T-helper 2 cell treated with Interferon-gamma antibody and Interleukin-4, amounts not matched to agents 5 μg/mL and 100 μg/mL, for 36 hours (primary cell): Measurements from ENCODE around the gene ZFR2.
"Not testable (repeated sequence)": the region's sequence is repeated elsewhere in the genome, so short reads cannot be mapped to it uniquely, and the experiment has no call there.

ENCODE experiments used
- DNase-seq: peaks from one replicate; pipeline ENCODE4 v3.0.0; 2021; ENCODE audit warnings: low spot score
- H3K27ac Mint-ChIP-seq: one replicate; pipeline ENCODE4 v1.8.0; 2021; ENCODE audit warnings: mild to moderate bottlenecking, mixed read lengths
- H3K27me3 Mint-ChIP-seq: one replicate; pipeline ENCODE4 v1.8.0; 2021; ENCODE audit warnings: low read depth, mixed read lengths
- H3K36me3 Mint-ChIP-seq: one replicate; pipeline ENCODE4 v1.8.0; 2021; ENCODE audit warnings: low read depth, mixed read lengths
- H3K4me1 Mint-ChIP-seq: one replicate; pipeline ENCODE4 v1.8.0; 2021; ENCODE audit warnings: low read depth, mixed read lengths
- H3K4me3 Mint-ChIP-seq: one replicate; pipeline ENCODE4 v1.8.0; 2022; ENCODE audit warnings: mild to moderate bottlenecking, moderate library complexity, mixed read lengths
- H3K9me3 Mint-ChIP-seq: one replicate; pipeline ENCODE4 v1.8.0; 2021; ENCODE audit warnings: mixed read lengths

Gene ZFR2

GRCh38 chr19:3822683-3823349, 46.0 kb downstream of the ZFR2 start:
- Mint-ChIP-seq H3K4me3 (no peak overlapping the region), H3K36me3 (no peaks in the 10 kb centered on the region), H3K27me3 (no peaks in the 10 kb centered on the region), H3K4me1 (peaks cover 12% of the 10 kb centered on the region), H3K9me3 (no peaks in the 10 kb centered on the region), H3K27ac (no peak overlapping the region)
- DNase-seq = no peak

DNA sequence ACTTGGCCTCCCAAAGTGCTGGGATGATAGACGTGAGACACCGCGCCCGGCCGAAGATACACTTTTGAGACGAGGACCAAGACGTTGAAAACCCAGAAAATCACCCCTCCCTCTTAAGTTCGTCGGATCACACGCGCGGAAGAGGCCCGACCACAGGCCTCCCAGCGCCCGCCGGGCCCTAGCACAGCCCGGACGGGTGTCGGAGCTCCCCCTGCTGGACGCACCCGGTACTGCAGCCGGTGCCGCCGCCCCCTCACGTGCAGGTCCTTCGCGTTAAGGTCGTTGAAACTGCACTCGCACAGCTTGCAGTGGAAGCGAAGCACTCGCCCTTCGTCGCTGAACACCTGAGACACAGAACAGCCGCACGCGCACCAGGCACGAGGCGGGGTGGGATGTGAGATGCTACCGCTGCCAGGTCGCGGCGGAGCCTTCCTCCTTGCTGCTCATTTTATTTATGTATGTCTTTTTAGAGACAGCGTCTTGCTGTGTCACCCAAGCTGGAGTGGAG, 46.9 kb downstream of the ZFR2 start:
- no peaks in the 10 kb centered on the region for H3K27me3 Mint-ChIP-seq
- DNase-seq = peak; percentile 84
- peaks cover 13% of the 10 kb centered on the region for H3K4me1 Mint-ChIP-seq
- peak overlapping the region; percentile 3 for H3K27ac Mint-ChIP-seq
- no peaks in the 10 kb centered on the region for H3K9me3 Mint-ChIP-seq
- H3K36me3 Mint-ChIP-seq = no peaks in the 10 kb centered on the region
- H3K4me3 Mint-ChIP-seq = peak overlapping the region; percentile 18

- H3K27me3 Mint-ChIP-seq = no peaks in the 10 kb centered on the region
- H3K27ac Mint-ChIP-seq = no peak overlapping the region
- H3K36me3 Mint-ChIP-seq = no peaks in the 10 kb centered on the region
- H3K4me1 Mint-ChIP-seq = peaks cover 13% of the 10 kb centered on the region
- no peak for DNase-seq
- no peak overlapping the region for H3K4me3 Mint-ChIP-seq
- no peaks in the 10 kb centered on the region for H3K9me3 Mint-ChIP-seq
These were observed 47.7 kb downstream of the ZFR2 start for GRCh38 chr19:3821156-3821555.

- no peak for DNase-seq
- Mint-ChIP-seq H3K27me3 (no peaks in the 10 kb centered on the region), H3K27ac (no peak overlapping the region), H3K36me3 (no peaks in the 10 kb centered on the region), H3K4me3 (no peak overlapping the region), H3K4me1 (peaks cover 13% of the 10 kb centered on the region), H3K9me3 (no peaks in the 10 kb centered on the region)
These were observed 48.8 kb downstream of the ZFR2 start for GRCh38 chr19:3819989-3820388.

DNA sequence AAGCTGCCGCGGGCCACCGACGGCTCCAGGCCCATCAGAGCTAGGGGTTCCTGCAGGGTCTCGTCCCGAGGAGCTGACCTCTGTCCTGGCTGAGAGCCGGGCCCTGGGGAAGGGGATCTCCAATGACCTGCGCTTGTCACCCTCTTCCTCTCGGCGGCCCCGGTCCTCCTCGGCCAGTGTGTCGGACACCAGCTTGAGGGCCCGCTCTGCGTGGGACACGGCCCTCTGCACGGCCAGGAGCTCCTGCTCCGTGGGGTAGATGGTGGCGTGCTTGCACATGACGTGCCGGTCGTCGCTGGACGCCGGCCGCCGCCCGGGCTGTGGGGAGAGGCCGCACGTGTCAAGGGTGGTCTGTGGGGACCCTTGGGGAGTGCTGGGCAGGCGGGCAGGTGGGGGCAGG, 49.9 kb downstream of the ZFR2 start:
- no peak overlapping the region for H3K27ac Mint-ChIP-seq
- H3K9me3 Mint-ChIP-seq = no peaks in the 10 kb centered on the region
- H3K36me3 Mint-ChIP-seq = no peaks in the 10 kb centered on the region
- peaks cover 20% of the 10 kb centered on the region for H3K4me1 Mint-ChIP-seq
- no peak for DNase-seq
- H3K27me3 Mint-ChIP-seq = no peaks in the 10 kb centered on the region
- no peak overlapping the region for H3K4me3 Mint-ChIP-seq

DNA sequence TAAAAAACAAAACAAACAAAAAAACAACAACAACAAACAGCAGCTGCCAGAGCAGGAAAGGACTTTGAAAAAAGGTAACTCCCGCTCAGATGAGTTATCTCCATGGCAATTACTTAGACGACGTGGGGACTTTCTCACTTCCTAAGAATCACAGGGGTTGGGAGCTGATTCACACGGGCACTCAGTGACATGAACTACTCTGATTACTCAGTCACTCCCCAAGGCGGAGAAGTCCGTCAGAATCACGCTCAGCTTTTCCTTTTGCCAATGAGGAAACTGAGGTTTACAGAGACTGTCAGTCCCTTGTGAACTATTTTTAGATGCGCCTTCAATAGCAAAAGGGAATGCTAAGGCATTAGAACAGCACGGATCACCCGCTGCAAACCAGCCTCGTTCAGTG, 50.4 kb downstream of the ZFR2 start:
- H3K9me3 Mint-ChIP-seq = no peaks in the 10 kb centered on the region
- H3K4me1 Mint-ChIP-seq = peaks cover 25% of the 10 kb centered on the region
- no peaks in the 10 kb centered on the region for H3K27me3 Mint-ChIP-seq
- no peaks in the 10 kb centered on the region for H3K36me3 Mint-ChIP-seq
- peak; percentile 65 for DNase-seq
- H3K4me3 Mint-ChIP-seq = no peak overlapping the region
- H3K27ac Mint-ChIP-seq = no peak overlapping the region

DNA sequence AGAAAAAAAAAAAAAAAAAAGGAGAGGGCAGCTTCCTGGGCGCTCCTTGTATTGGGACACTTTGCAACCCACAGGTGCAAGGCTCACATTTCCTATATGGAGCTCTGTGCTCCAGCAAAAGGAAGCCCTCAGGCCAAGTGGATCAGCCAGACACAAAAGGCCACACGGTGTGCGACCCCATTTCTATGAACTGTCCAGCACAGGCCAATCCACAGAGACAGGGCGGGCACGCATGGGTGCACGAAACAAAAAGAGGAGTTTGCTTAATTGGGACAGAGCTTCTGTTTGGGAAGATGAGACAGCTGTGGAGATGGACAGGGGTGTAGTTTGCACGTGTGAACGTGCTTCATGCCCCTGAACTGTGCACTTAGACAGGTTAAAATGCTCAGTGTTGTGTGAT, 51.1 kb downstream of the ZFR2 start:
- Mint-ChIP-seq H3K27me3 (no peaks in the 10 kb centered on the region), H3K36me3 (no peaks in the 10 kb centered on the region), H3K4me1 (peaks cover 30% of the 10 kb centered on the region), H3K4me3 (no peak overlapping the region), H3K27ac (no peak overlapping the region), H3K9me3 (no peaks in the 10 kb centered on the region)
- no peak for DNase-seq

- H3K4me3 Mint-ChIP-seq = no peak overlapping the region
- H3K27ac Mint-ChIP-seq = no peak overlapping the region
- peaks cover 33% of the 10 kb centered on the region for H3K4me1 Mint-ChIP-seq
These were observed 52.1 kb downstream of the ZFR2 start for GRCh38 chr19:3816566-3817218.

DNA sequence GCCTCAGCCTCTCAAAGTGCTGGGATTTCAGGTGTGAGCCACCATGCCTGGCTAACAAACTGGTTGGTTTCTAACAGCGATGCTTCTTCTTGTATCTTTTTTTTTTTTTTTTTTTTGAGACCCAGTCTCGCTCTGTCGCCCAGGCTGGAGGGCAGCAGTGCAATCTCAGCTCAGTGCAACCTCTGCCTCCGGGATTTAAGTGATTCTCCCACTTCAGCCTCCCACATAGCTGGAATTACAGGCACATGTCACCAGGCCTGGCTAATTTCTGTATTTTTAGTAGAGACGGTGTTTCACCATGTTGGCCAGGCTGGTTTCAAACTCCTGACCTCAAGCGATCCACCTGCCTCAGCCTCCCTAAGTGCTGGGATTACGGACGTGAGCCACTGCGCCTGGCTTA, 52.7 kb downstream of the ZFR2 start:
- not testable (repeated sequence) for H3K9me3 Mint-ChIP-seq, H3K4me3 Mint-ChIP-seq, H3K27me3 Mint-ChIP-seq, DNase-seq, H3K27ac Mint-ChIP-seq, H3K36me3 Mint-ChIP-seq
- peaks cover 31% of the 10 kb centered on the region for H3K4me1 Mint-ChIP-seq

More at GRCh38 chr19:3816566-3817218, 52.1 kb downstream of the ZFR2 start:
- Mint-ChIP-seq H3K36me3 (no peaks in the 10 kb centered on the region), H3K9me3 (no peaks in the 10 kb centered on the region), H3K27me3 (no peaks in the 10 kb centered on the region)
- DNase-seq = no peak

DNA sequence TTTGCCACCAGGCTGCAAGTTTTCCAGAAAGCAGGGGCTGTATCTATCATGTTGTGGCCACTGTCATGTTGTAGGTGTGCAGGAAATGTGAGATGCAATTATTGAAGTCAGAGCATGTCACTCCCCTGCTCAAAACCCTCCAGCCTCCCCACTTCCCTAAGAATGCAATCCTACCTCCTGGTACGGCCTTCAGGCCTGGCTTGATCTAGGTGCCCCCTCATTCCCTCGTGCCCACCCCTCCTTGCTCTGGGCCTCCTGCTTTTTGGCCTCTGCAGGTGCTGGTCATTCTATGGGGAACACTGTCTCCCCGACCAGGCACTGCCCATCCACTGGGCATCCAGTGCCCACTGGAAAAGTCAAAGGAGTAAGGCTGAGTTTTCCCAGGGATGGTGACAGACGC, 54.2 kb downstream of the ZFR2 start:
- Mint-ChIP-seq H3K9me3 (no peaks in the 10 kb centered on the region), H3K27me3 (no peaks in the 10 kb centered on the region), H3K36me3 (no peaks in the 10 kb centered on the region), H3K4me3 (no peak overlapping the region), H3K27ac (peak overlapping the region; percentile 79), H3K4me1 (peaks cover 31% of the 10 kb centered on the region)
- DNase-seq = no peak

DNA sequence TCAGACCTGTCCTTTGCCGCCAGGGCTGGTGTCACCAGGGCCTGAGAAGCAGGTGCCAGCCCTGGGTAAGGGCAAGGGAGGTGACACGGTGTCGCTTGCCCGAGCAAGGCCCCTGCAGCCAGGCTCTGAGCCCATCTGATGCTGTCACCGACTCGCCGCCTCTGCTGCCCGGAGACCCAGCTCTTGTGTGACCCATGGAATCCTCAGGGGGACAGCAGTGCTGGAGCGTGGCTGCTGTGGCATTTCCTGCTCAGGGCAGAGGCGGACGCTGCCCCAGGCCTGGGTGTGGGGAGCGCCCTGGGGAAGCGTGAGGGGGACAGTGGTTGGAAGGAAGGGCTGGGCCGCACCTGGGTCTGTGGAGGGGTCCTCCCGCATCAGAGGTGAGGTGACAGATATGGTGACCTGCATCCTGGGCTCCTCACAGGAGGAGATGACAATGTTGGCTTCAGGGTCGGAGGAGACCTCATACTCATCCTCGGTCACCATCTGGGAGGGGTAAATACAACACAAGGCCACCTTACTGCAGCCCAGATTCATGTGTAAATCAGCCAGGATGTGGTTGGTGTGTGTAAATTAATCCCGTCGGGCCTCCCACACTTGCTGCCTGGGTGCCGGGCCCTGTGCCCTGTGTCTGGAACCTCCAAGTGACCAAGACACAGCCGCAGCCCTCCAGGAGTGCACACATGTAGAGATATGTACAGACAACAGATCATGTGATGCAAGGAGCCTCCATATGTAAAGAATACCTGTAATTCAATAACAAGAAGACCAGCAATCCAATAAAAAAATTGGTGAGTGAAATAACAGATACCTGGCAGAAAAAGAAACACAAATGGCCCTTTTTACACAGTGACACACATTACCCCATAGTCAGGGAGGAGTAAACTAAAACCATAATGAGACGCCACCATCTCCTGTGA, 55.1 kb downstream of the ZFR2 start:
- DNase-seq = no peak
- no peaks in the 10 kb centered on the region for H3K9me3 Mint-ChIP-seq
- H3K4me1 Mint-ChIP-seq = peaks cover 31% of the 10 kb centered on the region
- H3K27ac Mint-ChIP-seq = peak overlapping the region; percentile 79
- H3K4me3 Mint-ChIP-seq = peak overlapping the region; percentile 26
- H3K27me3 Mint-ChIP-seq = no peaks in the 10 kb centered on the region
- H3K36me3 Mint-ChIP-seq = no peaks in the 10 kb centered on the region

GRCh38 chr19:3810708-3811355, 58.0 kb downstream of the ZFR2 start:
- Mint-ChIP-seq H3K36me3 (no peaks in the 10 kb centered on the region), H3K27me3 (no peaks in the 10 kb centered on the region), H3K9me3 (no peaks in the 10 kb centered on the region), H3K27ac (no peak overlapping the region), H3K4me1 (peaks cover 23% of the 10 kb centered on the region), H3K4me3 (no peak overlapping the region)
- no peak for DNase-seq

DNA sequence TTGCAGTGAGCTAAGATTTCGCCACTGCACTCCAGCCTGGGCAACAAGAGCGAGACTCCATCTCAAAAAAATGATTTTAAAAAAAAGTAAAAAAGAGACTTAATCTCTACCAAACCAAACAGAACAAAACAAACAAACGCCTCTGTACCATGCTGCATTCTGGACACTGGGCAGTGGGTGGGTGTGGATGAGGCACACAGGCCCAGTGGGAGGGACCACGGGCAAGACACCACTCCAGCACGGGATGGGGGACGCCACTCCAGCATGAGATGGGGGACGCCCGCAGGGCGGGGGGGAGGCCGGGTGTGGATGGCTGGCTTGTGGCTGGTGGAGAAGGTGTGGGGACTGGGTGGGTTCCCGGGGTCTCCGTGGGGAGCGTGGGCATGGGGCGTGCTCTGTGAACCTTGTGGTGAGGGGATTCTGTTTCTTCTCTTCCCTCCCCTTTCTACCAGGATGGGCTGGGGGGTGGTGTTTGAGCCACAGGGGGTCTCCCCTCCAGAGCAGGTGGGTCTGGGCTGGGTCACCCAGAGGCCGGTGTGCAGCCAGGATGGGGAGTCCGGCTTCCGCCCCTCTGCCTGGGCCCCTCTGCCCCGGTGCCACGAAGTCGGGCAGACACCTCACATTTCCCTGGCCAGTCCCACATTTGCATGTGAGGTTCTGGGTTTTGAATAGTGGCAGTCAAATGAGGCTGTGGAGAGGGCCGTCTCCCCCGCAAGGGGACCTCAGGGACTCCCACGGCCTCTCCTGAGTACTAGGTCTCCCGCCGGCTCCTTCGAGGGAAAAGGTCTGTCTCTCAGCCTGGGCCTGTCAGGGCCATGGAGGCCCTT, 58.7 kb downstream of the ZFR2 start:
- H3K4me1 Mint-ChIP-seq = peaks cover 23% of the 10 kb centered on the region
- no peaks in the 10 kb centered on the region for H3K27me3 Mint-ChIP-seq
- H3K27ac Mint-ChIP-seq = no peak overlapping the region
- DNase-seq = no peak
- no peaks in the 10 kb centered on the region for H3K36me3 Mint-ChIP-seq
- no peak overlapping the region for H3K4me3 Mint-ChIP-seq
- H3K9me3 Mint-ChIP-seq = no peaks in the 10 kb centered on the region
